ENCODE data around the gene CST4. TPM values are rescaled to one million over a fixed set of nuclear protein-coding genes. Genes with fewer than 3 reads are reported as not detected.
A peak's percentile ranks its signal among the peaks of the same experiment; 100 is the strongest.
"Not testable (repeated sequence)": the region's sequence is repeated elsewhere in the genome, so short reads cannot be mapped to it uniquely, and the experiment has no call there.

The CST4 gene
- total RNA-seq, 2 donors from 2014 or later: not detected

GRCh38 chr20:23663180-23663579 is 25.7 kb downstream of the CST4 start:
- TF ChIP-seq CTCF (IDR thresholded peaks at IDR 0.05): no peak
- Histone ChIP-seq H3K4me3 (no peak overlapping the region), H3K4me1 (ENCODE audit: control insufficient read depth in 1 of 2, low read depth in 2 of 2) (peaks cover 3 to 9% of the 10 kb centered on the region in 2 donors), H3K27me3 (replicated peaks; ENCODE audit: insufficient read depth) (no peaks in the 10 kb centered on the region), H3K27ac (no peak overlapping the region), H3K36me3 (no peaks in the 10 kb centered on the region), H3K9me3 (no peaks in the 10 kb centered on the region)
- DNase-seq (ENCODE audit: low spot score): no peak
- ATAC-seq (ENCODE audit: insufficient number of reproducible peaks, low FRiP score, low read depth): no peak

- Histone ChIP-seq H3K27me3 (replicated peaks; ENCODE audit: insufficient read depth) (no peaks in the 10 kb centered on the region), H3K36me3 (no peaks in the 10 kb centered on the region), H3K4me1 (ENCODE audit: control insufficient read depth in 1 of 2, low read depth in 2 of 2) (peaks cover 3 to 9% of the 10 kb centered on the region in 2 donors), H3K9me3 (no peaks in the 10 kb centered on the region), H3K4me3 (no peak overlapping the region), H3K27ac (no peak overlapping the region)
- ATAC-seq (ENCODE audit: insufficient number of reproducible peaks, low FRiP score, low read depth) (no peak), DNase-seq (ENCODE audit: low spot score) (no peak)
- TF ChIP-seq CTCF (IDR thresholded peaks at IDR 0.05): no peak
These were observed 26.5 kb downstream of the CST4 start for GRCh38 chr20:23662276-23662870.

- H3K27ac ChIP-seq: no peak overlapping the region
- no peaks in the 10 kb centered on the region for H3K36me3 ChIP-seq
- ATAC-seq (ENCODE audit: insufficient number of reproducible peaks, low FRiP score, low read depth): no peak
- no peak overlapping the region for H3K4me3 ChIP-seq
- peaks cover 7 to 14% of the 10 kb centered on the region in 2 donors for H3K4me1 ChIP-seq (ENCODE audit: control insufficient read depth in 1 of 2, low read depth in 2 of 2)
- H3K27me3 ChIP-seq (replicated peaks; ENCODE audit: insufficient read depth): no peaks in the 10 kb centered on the region
- DNase-seq (ENCODE audit: low spot score): no peak
- H3K9me3 ChIP-seq: no peaks in the 10 kb centered on the region
- no peak for TF ChIP-seq CTCF (IDR thresholded peaks at IDR 0.05)
These were observed 27.8 kb downstream of the CST4 start for GRCh38 chr20:23661002-23661429.

- no peak overlapping the region for H3K4me3 ChIP-seq
- ATAC-seq (ENCODE audit: insufficient number of reproducible peaks, low FRiP score, low read depth): no peak
- H3K4me1 ChIP-seq (ENCODE audit: control insufficient read depth in 1 of 2, low read depth in 2 of 2): peaks cover 7 to 22% of the 10 kb centered on the region in 2 donors
- H3K36me3 ChIP-seq: no peaks in the 10 kb centered on the region
- H3K9me3 ChIP-seq: no peaks in the 10 kb centered on the region
- H3K27me3 ChIP-seq (replicated peaks; ENCODE audit: insufficient read depth): no peaks in the 10 kb centered on the region
- peak overlapping the region in 1 of 2 donors; percentile 20 for H3K27ac ChIP-seq
- DNase-seq (ENCODE audit: low spot score): no peak
- TF ChIP-seq CTCF (IDR thresholded peaks at IDR 0.05): no peak
These were observed 28.6 kb downstream of the CST4 start for GRCh38 chr20:23659989-23660837.

GRCh38 chr20:23659610-23659988 is 29.2 kb downstream of the CST4 start:
- H3K27me3 ChIP-seq (replicated peaks; ENCODE audit: insufficient read depth): not testable (repeated sequence)

More at GRCh38 chr20:23659610-23659988, 29.2 kb downstream of the CST4 start:
- ATAC-seq (ENCODE audit: insufficient number of reproducible peaks, low FRiP score, low read depth); H3K9me3 ChIP-seq; H3K36me3 ChIP-seq; DNase-seq (ENCODE audit: low spot score); H3K4me3 ChIP-seq; H3K27ac ChIP-seq: not testable (repeated sequence)
- peaks cover 10 to 28% of the 10 kb centered on the region in 2 donors for H3K4me1 ChIP-seq (ENCODE audit: control insufficient read depth in 1 of 2, low read depth in 2 of 2)

Data from thoracic aorta (tissue), 2 donors.